ENCODE measurements around the gene DGKG. TPM values are rescaled to one million over a fixed set of nuclear protein-coding genes. Genes with fewer than 3 reads are reported as not detected.

The DGKG gene
- total RNA-seq, 6 experiments from 2014 or later: 0.21 to 0.54 (median 0.38) TPM

DNA sequence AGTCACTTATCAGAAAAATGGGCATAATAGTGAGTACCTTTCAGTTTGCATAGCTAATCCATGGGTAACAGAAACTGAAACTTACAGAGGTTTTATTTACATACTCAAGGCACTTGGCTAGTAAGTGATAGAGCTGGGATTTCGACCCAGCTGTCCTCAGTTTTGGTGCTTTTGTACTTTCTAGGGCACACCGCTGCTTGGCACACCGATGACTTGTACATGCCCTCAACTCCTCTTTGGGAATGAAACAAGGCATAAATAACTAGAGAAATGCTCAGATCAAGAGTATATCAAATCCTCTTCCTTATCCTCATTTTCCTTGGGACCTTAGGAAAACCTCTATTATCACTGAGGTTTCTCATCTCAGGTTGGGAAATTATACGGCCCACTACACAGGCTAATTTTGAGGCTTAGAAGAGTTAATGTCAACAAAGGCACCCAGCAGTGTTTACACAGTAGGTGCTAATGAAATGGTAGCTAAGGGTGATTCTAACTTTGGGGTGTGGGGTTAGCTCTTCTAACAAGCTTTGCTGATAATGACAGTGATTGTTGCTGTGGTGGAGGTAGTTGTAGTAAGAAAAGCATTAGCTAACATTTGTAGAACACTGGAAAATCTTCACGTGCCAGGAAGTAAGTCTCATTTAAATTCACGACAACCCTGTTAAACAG, 20.3 kb upstream of the DGKG start:
- Mint-ChIP-seq H3K4me1 (ENCODE audit: low read depth) (no peaks in the 10 kb centered on the region), H3K27me3 (ENCODE audit: insufficient read depth) (peaks cover 14% of the 10 kb centered on the region), H3K36me3 (ENCODE audit: low read depth) (no peaks in the 10 kb centered on the region), H3K9me3 (peaks cover 5% of the 10 kb centered on the region; the same call in 1 of the 2 replicates), H3K4me3 (no peak overlapping the region), H3K27ac (no peak overlapping the region)
- no peak for DNase-seq
- TF ChIP-seq, protein P1, sequence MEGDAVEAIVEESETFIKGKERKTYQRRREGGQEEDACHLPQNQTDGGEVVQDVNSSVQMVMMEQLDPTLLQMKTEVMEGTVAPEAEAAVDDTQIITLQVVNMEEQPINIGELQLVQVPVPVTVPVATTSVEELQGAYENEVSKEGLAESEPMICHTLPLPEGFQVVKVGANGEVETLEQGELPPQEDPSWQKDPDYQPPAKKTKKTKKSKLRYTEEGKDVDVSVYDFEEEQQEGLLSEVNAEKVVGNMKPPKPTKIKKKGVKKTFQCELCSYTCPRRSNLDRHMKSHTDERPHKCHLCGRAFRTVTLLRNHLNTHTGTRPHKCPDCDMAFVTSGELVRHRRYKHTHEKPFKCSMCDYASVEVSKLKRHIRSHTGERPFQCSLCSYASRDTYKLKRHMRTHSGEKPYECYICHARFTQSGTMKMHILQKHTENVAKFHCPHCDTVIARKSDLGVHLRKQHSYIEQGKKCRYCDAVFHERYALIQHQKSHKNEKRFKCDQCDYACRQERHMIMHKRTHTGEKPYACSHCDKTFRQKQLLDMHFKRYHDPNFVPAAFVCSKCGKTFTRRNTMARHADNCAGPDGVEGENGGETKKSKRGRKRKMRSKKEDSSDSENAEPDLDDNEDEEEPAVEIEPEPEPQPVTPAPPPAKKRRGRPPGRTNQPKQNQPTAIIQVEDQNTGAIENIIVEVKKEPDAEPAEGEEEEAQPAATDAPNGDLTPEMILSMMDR (IDR thresholded peaks at IDR 0.05): no peak

DNA sequence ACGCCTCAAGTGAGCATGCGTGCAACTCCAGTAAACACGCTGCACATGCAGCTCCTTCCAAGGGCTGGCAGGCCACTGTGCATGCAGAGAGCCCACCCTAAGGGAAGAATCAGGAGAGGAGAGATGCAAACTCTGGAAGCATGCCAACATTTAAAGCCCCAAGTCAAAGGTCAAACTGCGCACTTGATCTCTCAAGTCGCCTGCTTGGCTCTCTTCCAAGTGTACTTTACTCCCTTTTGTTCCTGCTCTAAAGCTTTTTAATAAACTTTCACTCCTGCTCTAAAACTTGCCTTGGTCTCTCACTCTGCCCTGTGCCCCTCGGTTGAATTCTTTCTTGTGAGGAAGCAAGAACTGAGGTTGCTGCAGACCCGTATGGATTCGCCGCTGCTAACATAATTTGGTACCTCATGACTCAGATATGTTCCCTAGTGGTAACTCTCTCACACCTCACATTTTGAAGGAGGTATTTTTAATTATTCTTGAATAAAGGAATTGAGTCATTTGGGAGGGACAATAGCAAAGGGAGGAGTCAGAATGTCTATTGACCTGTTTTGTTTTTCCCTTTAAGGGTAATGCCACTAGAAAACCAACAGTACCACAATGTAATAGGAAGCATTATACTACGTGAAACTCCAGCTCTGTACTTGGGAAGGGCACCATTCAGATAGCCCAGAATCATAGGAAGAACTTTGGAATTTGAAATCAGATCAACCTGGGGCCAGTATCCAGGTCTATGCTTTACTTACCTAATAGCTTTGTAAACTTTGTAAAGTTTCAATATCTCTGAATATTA, 19.6 kb upstream of the DGKG start:
- no peaks in the 10 kb centered on the region for H3K36me3 Mint-ChIP-seq (ENCODE audit: low read depth)
- DNase-seq: no peak
- H3K27me3 Mint-ChIP-seq (ENCODE audit: insufficient read depth): peaks cover 15% of the 10 kb centered on the region
- H3K4me3 Mint-ChIP-seq: no peak overlapping the region
- no peaks in the 10 kb centered on the region for H3K4me1 Mint-ChIP-seq (ENCODE audit: low read depth)
- TF ChIP-seq, protein P1 (IDR thresholded peaks at IDR 0.05): no peak
- H3K27ac Mint-ChIP-seq: no peak overlapping the region
- H3K9me3 Mint-ChIP-seq: peaks cover 5% of the 10 kb centered on the region; the same call in 1 of the 2 replicates

DNA sequence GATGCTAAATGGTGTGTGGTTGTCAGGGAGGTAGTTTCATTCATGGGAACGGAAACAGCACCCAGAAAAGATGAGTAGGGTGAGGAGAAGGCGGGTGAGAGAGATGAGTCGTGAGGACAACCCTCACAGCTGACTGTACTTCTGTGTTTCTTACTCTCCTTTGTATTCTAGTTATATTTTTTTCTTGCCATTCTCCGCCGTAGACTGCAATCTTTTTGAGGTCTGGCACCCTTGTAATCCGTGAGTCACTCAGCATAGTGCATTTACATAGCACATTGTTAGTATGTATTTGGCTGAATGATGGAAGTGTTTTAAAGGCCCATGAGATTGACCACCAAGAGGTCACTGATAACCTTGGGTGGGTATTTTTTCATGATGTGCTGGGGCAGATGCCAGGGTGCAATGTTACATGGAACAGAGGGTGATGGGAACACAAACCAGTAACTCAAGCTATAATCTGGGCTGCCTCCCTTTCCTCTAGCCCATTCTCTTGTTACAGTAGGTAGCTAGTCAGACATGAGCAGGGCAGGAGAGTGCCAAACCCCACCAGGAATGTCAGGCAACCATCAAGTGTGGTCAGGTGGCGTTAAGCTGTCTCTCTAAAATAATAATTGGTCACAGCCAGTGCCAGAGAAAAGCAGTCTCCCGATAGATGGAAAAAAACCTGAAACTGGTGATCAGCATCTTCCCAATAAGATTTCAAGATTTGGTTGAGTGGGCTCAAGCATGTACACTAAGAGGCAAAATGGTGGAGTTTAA, 18.8 kb upstream of the DGKG start:
- Mint-ChIP-seq H3K27me3 (ENCODE audit: insufficient read depth) (peaks cover 15% of the 10 kb centered on the region), H3K9me3 (peaks cover 5% of the 10 kb centered on the region; the same call in 1 of the 2 replicates), H3K36me3 (ENCODE audit: low read depth) (no peaks in the 10 kb centered on the region), H3K4me3 (no peak overlapping the region), H3K27ac (no peak overlapping the region), H3K4me1 (ENCODE audit: low read depth) (no peaks in the 10 kb centered on the region)
- DNase-seq: no peak
- TF ChIP-seq, protein P1 (IDR thresholded peaks at IDR 0.05): no peak

DNA sequence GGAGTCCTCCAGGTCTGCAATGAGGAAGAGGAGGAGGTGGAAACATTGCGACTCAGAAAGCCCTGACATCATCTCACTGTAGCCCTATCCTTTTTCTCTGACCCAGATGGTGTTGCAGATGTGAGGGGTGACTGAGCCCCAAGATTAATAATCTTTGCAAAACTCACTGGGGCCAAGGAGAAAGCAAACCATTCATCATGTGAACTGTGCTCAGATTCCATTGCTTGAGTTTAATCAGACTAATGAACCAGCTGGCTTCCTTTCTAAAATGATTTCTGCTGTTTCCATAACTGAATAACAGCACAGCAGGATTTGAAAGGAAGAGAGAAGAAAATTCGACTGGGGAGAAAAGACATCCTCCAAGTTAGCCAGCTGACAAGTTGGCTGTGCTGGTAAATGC, 13.4 kb upstream of the DGKG start:
- Mint-ChIP-seq H3K36me3 (ENCODE audit: low read depth) (no peaks in the 10 kb centered on the region), H3K9me3 (peaks cover 5% of the 10 kb centered on the region; the same call in 1 of the 2 replicates), H3K4me1 (ENCODE audit: low read depth) (no peaks in the 10 kb centered on the region), H3K27me3 (ENCODE audit: insufficient read depth) (peaks cover 24% of the 10 kb centered on the region), H3K27ac (no peak overlapping the region), H3K4me3 (no peak overlapping the region)
- TF ChIP-seq, protein P1 (IDR thresholded peaks at IDR 0.05): no peak
- no peak for DNase-seq

DNA sequence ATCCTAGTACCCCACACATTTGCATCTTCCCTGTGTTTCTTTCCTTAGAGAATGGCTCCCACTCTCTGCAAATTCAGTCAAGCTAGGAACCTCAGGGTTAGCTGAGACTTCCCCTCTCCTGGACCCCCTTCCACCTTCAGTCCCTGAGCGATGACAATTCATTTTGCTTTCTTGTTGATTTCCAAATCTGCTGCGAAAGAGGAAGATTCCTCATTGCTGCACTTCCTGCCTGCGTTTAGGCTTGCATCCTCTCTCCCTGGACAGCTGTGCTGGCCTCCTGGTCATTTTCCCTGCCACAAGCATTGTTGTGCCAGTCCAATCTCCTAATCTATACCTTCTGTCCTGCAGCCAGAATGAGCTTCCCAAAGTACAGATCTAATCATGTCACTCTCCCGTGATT, 12.3 kb upstream of the DGKG start:
- Mint-ChIP-seq H3K36me3 (ENCODE audit: low read depth) (no peaks in the 10 kb centered on the region), H3K27me3 (ENCODE audit: insufficient read depth) (peaks cover 30% of the 10 kb centered on the region), H3K9me3 (peaks cover 5% of the 10 kb centered on the region; the same call in 1 of the 2 replicates), H3K4me1 (ENCODE audit: low read depth) (no peaks in the 10 kb centered on the region), H3K27ac (no peak overlapping the region), H3K4me3 (no peak overlapping the region)
- no peak for DNase-seq
- TF ChIP-seq, protein P1 (IDR thresholded peaks at IDR 0.05): no peak
